ENCODE results near the gene L1CAM.

The L1CAM gene

GRCh38 chrX:153922932-153923857 is 37.2 kb upstream of the L1CAM start:
- no peak for DNase-seq

DNA sequence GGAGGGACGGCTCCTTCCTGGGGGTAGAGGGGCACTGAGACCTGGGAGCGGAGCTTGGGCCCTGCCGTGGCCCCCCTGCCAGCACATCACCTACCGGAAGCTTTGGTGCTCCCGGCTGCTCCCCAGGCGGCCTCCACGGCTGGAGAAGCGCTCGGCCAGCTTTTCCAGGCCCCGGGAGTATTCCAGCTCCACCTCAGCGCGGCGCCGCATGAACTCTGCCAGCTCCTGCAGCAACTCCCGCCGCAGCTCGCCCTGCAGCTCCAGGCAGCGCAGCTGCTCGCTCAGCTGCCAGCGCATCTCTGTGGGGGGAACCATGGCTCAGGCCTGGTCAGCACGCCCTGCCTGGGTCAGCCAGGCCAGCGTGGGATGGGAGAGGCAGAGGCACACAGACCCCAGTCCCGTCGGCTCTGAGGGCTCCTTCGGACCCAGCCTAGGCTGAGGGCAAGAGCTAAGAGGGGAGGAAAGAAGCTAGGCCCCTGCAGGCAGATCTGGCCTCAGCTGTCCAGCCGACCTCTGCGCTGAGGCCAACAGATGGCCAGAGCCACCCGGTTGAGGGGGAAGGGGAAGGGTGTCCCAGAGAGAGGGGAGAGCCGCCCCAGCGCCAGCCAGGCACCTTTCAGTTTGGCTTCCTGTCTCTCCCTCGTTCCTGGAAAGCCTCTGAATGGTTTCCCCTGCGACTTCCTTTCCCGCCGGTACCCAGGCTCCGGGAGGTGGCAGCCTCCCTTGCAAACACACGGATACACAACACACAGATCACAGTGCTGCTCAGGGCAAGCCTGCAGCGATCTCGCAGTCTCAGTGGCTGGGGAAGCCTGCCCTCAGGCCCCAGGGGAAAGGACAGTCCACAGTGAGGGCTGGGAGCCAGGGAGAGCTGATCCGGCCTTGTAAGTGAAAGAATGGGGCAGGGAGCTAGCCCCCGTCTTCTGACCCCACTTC is 35.8 kb upstream of the L1CAM start:
- no peak for DNase-seq

DNA sequence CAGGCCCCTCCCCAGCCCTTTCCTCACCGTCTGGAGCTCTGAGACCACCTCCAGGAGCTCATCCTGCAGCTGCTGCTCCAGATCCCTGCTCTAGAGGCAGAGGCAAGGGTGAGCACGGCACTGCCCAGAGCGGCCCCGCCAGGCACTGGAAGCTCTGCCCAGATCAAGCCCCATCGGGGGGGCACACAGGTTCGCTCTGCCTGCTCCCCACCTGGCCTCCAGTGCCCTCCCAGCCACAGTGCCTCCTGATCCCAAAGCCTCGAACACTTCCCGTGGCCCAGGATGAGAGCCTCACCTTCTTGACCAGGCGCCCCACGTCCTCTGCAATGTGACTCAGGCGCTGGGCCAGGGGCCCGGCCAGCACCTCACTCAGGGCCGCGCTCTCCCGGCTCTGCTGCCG is 35.1 kb upstream of the L1CAM start:
- DNase-seq: no peak

DNA sequence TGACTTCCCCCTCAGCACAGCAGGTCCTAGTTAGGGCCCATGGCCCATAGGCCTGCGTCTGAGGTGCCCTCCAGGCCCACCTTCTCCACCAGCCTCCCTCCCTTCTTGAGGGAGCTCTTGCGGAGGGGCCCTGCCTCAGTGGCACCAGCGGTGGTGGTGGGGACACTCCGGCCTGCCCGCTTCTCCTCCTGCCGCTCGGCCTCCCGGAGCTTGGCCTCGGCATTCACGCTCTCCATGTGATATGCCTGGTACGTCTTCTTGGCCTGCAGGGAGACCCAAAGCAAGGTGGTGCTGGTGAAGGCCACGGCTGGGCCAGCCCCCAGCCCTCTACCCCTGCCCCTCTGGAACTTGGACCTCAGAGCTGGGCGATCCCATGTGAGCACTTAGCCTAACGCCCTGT is 34.6 kb upstream of the L1CAM start:
- DNase-seq: no peak

DNA sequence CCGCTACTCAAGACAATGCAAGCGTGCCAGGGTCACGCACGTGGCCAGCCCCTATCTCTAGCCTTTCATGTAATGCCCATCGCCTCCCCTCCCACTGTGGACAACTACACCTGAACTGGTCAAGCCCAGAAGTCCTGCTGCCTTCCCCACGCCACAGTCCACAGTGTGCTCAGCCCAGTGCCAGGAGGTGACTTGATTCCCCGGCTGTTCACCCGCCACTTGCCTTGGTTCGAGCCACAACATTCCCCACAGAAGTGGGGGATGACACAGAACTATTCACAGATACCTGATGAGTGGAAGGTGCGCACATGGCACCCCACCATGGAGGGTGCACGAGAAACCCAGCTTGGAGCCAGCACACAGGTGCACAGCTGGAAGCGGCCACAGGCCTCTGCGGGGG is 33.3 kb upstream of the L1CAM start:
- no peak for DNase-seq

DNA sequence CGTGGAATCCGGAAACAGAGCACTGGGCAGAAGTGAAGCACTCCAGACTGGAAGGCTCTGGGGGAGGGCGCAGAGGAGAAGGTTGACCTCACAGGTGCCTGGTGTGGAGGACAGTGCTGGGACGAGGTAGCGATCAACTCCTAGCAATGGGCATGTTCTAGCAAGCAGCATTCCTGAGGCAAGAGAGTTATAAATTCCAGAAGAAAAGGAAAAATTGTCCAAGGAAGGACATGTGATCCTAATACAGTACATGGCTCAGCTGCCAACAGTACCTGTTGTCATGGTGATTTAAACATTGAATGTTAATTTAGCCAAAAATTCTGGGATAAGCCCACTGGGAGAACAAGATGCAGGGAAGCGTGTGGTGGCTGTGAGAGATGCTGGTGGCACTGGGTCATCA is 31.9 kb upstream of the L1CAM start:
- DNase-seq: no peak

DNA sequence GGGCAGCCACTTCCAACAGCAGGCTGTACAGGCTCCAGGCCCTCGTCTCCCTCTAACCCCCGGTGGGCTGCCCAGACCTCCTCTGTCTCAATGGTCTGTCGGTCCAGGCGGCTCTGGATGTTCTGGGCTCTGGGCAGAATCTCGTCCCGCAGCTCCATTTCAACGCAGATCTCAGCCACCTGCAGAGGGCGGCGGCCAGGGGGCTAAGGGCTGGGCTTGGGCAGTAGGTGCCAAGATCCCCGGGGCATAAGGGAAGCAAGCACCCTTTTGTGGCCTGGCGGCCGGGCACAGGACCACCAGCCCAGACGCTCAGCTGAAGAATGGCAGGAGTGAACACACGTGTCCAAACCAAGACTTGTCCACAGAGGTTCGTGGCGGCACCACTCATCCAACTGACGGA is 27.7 kb upstream of the L1CAM start:
- DNase-seq: no peak

DNA sequence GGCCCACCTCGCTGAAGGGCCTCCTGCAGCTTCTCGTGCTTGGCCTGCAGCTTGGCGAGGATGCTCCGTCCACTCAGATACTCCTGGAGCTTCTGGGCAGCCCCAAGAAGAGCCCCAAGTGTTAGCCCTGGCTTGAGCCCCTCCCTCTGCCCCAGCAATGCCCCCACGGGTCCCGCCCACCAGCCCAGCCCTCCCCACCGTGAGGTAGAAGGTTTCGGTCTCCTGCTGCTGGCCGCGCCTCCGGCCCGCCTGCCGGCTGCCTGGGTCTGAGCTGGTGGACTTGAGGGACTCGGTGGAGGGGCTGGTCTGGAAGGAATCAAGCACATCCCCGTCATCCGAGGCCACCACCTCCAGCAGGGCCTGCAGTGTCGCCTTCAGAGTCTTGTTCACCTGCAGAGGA is 27.2 kb upstream of the L1CAM start:
- DNase-seq: no peak

- DNase-seq: no peak
These were observed 25.8 kb upstream of the L1CAM start for GRCh38 chrX:153911798-153912197.

GRCh38 chrX:153910446-153910845 is 24.5 kb upstream of the L1CAM start:
- DNase-seq: no peak

DNA sequence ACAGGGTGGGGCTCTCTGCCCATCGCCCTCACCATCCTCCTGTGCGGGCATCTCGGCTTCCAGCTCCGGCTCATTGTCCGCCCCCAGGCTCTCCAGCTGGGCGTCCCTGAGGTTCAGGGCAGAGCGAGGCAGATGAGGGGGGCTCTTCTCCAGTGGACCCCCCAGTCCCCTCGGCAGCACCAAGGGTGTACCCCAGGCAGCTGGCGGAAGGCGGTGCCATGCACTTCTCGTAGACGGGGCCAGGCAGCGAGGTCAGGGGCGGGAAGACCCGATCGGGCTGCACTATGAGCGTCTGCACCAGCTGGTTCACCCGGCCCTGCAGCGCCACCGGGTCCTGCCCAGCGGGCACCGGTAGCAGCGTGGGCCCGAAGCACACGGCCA is 24.0 kb upstream of the L1CAM start:
- no peak for DNase-seq

GRCh38 chrX:153909024-153909979 is 23.3 kb upstream of the L1CAM start:
- no peak for DNase-seq

DNA sequence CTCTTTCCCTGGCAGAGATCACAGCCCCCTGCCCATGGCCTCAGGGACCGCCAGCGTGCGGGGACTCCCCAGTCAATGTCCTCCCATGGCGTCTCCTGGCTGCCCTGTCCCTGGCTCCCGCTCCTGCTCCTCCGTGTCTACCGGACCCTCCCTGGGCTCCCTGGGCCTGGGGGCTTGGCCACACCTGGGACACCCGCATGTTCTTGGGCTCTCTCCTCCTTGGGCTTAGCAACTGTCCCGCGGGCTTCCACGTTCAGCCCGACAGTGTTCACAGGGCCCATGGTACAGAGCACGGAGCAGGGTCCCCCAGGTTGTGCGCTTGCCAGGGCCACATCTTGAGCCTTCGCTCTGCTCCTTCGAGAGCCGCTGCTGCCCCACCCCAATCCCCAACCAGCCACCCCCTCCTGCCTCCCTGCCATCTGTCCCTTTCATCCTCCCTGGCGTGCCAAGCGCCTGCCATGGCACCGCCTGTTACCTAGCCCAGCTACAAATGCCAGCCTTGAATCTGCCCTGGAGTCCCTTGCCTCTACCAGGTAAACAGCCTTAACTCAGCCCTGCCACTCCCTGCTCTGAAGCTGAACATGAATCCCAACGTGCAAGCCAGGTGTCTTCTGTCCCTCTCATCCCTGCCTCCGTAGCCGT is 22.4 kb upstream of the L1CAM start:
- DNase-seq: no peak

- DNase-seq: no peak
These were observed 21.5 kb upstream of the L1CAM start for GRCh38 chrX:153907456-153907855.

GRCh38 chrX:153906126-153906917 is 20.3 kb upstream of the L1CAM start:
- DNase-seq: no peak

GRCh38 chrX:153905481-153906095 is 19.6 kb upstream of the L1CAM start:
- DNase-seq: no peak

GRCh38 chrX:153903991-153904957 is 18.3 kb upstream of the L1CAM start, which contains the start of gene AVPR2:
Gene AVPR2, plus strand, starts transcription at chrX:153904673. Its CDS starts 473 bp downstream, at chrX:153905146.
- no peak for DNase-seq

DNA sequence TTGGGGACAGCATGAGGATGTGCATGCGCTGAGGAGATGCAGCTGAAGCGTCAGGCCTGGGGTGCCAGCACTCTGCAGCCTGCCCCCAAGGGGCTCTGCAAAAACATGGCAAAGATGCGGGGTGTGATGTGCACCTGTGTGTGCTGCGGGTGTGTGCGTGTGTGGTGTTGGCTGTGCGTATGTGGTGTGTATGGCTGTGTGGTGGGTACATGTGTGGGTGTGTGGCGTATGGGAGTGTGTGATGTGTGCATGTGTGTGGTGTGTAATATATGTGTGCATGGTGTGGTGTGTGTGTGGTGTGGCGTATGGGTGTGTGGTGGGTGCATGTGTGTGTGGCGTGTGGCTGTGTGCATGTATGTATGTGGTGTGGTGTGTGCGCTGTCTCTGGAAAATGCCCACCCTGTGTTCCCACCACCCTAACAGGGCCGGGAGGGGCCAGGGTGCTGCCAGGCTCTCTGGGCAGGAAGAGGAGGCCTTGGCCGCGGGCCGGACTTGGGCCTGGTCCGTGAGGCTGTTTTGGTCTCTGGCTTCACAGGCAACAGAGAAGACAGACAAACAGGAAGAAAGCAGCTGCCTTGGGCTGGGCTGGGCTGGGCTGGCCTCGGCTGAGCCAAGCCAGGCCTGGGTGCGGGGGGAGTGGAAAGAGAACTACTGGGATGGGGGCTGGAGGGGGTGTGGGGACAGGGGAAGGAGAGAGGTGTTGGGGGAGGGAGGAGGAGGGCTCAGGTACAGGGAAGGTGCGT is 17.4 kb upstream of the L1CAM start:
- DNase-seq: no peak

- no peak for DNase-seq
These were observed 16.4 kb upstream of the L1CAM start for GRCh38 chrX:153902385-153902784.

All from stimulated activated CD4-positive, alpha-beta T cell treated with anti-CD3 and anti-CD28 coated beads, Interleukin-2, amount 100 ng/mL, for 24 hours (primary cell).